SU-DHL-6 (cell line): ENCODE results near the gene ATP6V0D1.
A peak's percentile ranks its signal among the peaks of the same experiment; 100 is the strongest.

Source experiments
- H2AFZ ChIP-seq: fragments of 200-600 bp; sonication (generic); 2 replicates; pipeline ENCODE4 v1.6.1; 2014; ENCODE audit warnings: low read depth, mild to moderate bottlenecking, moderate library complexity, mixed read lengths, antibody characterized with exemption, low read length; ENCODE audit not compliant: severe bottlenecking
- H3F3A ChIP-seq: fragments of 200-600 bp; shearing (Covaris generic); 2 replicates; pipeline ENCODE4 v1.6.0; 2016; ENCODE audit warnings: antibody characterized with exemption, mild to moderate bottlenecking; ENCODE audit not compliant: insufficient read depth
- H3K27ac ChIP-seq: fragments of 200-600 bp; sonication (generic); 2 replicates; pipeline ENCODE4 v1.5.1; 2016; ENCODE audit warnings: low read depth, mild to moderate bottlenecking, low read length, moderate library complexity, mixed read lengths
- H3K27me3 ChIP-seq: fragments of 200-600 bp; sonication (generic), shearing (Covaris generic); 2 replicates; pipeline ENCODE4 v1.6.0; 2014; ENCODE audit warnings: mild to moderate bottlenecking, low read length
- H3K36me3 ChIP-seq: fragments of 200-600 bp; sonication (generic); 2 replicates; pipeline ENCODE4 v1.6.1; 2014; ENCODE audit warnings: mild to moderate bottlenecking, low read length, mixed read lengths
- H3K4me2 ChIP-seq: fragments of 300-600, 200-600 bp; shearing (Covaris generic), sonication (generic); 2 replicates; pipeline ENCODE4 v1.6.0; 2014; ENCODE audit warnings: low read length, low read depth, mild to moderate bottlenecking; ENCODE audit not compliant: poor library complexity, severe bottlenecking
- H3K4me3 ChIP-seq: fragments of 200-600 bp; sonication (generic); 2 replicates; pipeline ENCODE4 v1.5.1; 2014; ENCODE audit warnings: antibody characterized with exemption, low read length, mild to moderate bottlenecking, mixed read lengths; ENCODE audit not compliant: insufficient read depth, poor library complexity, severe bottlenecking
- H3K79me2 ChIP-seq: fragments of 200-600 bp; sonication (generic); 2 replicates; pipeline ENCODE4 v1.6.1; 2014; ENCODE audit warnings: mild to moderate bottlenecking, low read length, moderate library complexity; ENCODE audit not compliant: insufficient read depth
- H3K9ac ChIP-seq: fragments of 200-600 bp; sonication (generic); 2 replicates; pipeline ENCODE4 v1.7.0; 2014; ENCODE audit warnings: mild to moderate bottlenecking, low read length
- H3K9me2 ChIP-seq: fragments of 200-600 bp; sonication (generic); replicated peaks from 2 replicates; pipeline ENCODE4 v1.6.1; 2014; ENCODE audit warnings: low read length; ENCODE audit not compliant: insufficient read depth
- H3K9me3 ChIP-seq: fragments of 200-600 bp; sonication (generic); 2 replicates; pipeline ENCODE4 v1.6.1; 2014; ENCODE audit warnings: low read length, mixed read lengths; ENCODE audit not compliant: insufficient read depth
- H4K20me1 ChIP-seq: fragments of 200-600 bp; sonication (generic); 2 replicates; pipeline ENCODE4 v1.6.1; 2014; ENCODE audit warnings: low read depth, mild to moderate bottlenecking, antibody characterized with exemption, low read length, moderate library complexity, mixed read lengths
- CTCF ChIP-seq: fragments of 200-600 bp; sonication (generic); IDR thresholded peaks from one replicate; pipeline ENCODE4 v1.5.1; 2017; ENCODE audit warnings: antibody characterized with exemption, mild to moderate bottlenecking, low read length, moderate library complexity; ENCODE audit not compliant: insufficient read depth, poor library complexity, severe bottlenecking
- EZH2phosphoT487 ChIP-seq: fragments of 200-600 bp; sonication (generic), shearing (Covaris generic); conservative IDR thresholded peaks from 2 replicates; pipeline ENCODE4 v1.6.1; 2018; ENCODE audit warnings: mild to moderate bottlenecking, antibody characterized with exemption, low read length, moderate library complexity, mixed read lengths

The ATP6V0D1 gene

DNA sequence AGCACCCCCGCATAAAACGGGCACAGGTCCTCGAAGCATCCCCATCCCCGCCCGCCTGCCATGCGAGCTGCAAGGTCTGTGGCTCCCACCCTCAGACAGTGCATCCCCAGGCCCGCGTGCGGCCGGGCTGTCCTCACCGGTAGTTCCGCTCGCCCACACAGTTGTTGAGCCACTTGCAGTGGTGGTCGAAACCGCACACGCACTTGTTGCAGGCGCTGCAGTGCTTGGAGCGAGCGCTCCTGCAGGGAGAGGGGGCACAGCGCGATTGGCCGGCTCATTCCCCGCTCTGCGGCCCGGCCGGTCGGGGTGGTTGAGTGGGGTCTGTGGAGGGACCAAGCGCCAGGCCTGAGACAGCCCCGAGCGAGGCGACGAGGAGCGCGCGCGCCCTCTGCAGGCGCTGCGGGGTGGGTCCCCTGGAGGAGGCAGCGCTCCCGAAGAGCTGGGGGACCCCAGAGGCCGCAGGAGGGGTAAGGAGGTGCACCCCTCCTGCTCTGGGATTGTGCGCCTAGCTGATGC lies 81.7 kb downstream of the ATP6V0D1 start:
- no peak overlapping the region for H3K4me3 ChIP-seq
- no peak overlapping the region for H3K9ac ChIP-seq
- H3K4me2 ChIP-seq, result no peak overlapping the region
- H3K27ac ChIP-seq, result no peak overlapping the region
- no peaks in the 10 kb centered on the region for H3K27me3 ChIP-seq
- H3F3A ChIP-seq, result no peaks in the 10 kb centered on the region
- TF ChIP-seq CTCF (peak; percentile 85), EZH2phosphoT487 (no peak)
- no peaks in the 10 kb centered on the region for H3K36me3 ChIP-seq
- no peaks in the 10 kb centered on the region for H3K9me2 ChIP-seq
- H2AFZ ChIP-seq, result no peak overlapping the region
- H3K9me3 ChIP-seq, result no peaks in the 10 kb centered on the region
- H3K79me2 ChIP-seq, result no peaks in the 10 kb centered on the region
- H4K20me1 ChIP-seq, result no peaks in the 10 kb centered on the region

DNA sequence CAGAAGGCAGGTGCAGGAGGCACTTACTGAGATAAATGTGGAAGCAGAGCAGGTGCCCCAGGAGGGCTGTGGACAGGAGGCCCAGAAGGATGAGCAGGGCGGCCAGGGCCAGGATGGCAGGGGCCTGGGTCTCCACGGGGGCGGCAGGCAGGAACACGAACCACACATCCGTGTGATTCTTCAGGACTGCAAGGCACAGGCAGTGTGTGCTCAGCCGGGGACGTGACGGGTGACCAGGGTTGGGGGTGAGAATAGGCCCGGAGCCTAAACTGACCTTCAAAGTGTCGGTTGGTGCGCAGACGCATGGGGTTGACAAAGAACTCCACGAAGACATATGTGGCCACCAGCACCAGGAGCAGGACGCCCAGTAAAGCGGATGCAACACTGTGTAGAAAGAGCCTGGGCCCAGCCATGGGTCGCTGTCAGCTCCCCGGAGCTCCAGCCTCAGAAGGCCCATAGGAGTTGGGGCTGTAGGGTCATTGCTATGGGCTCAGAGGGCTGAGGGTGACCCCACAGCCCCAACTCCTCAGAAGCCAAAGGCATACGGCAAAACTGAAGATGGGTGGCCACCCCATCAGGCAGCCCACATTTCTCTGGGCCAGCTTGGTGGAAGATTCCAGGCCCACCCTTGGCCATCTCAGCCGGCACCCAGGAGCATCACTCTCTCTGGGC lies 82.3 kb downstream of the ATP6V0D1 start:
- Histone ChIP-seq H3K9ac (no peak overlapping the region), H3K9me2 (no peaks in the 10 kb centered on the region), H3K4me3 (no peak overlapping the region), H4K20me1 (no peaks in the 10 kb centered on the region), H3K27me3 (no peaks in the 10 kb centered on the region), H3K36me3 (no peaks in the 10 kb centered on the region), H3K79me2 (no peaks in the 10 kb centered on the region), H2AFZ (no peak overlapping the region), H3F3A (no peaks in the 10 kb centered on the region), H3K27ac (no peak overlapping the region), H3K4me2 (no peak overlapping the region), H3K9me3 (no peaks in the 10 kb centered on the region)
- TF ChIP-seq EZH2phosphoT487 (no peak), CTCF (no peak)

GRCh38 chr16:67397812-67398545 lies 83.0 kb downstream of the ATP6V0D1 start:
- TF ChIP-seq CTCF (no peak), EZH2phosphoT487 (no peak)
- no peak overlapping the region for H3K27ac ChIP-seq
- H3K79me2 ChIP-seq, result no peaks in the 10 kb centered on the region

More at GRCh38 chr16:67397812-67398545, 83.0 kb downstream of the ATP6V0D1 start:
- H2AFZ ChIP-seq, result no peak overlapping the region
- H3K4me3 ChIP-seq, result no peak overlapping the region
- no peaks in the 10 kb centered on the region for H3K27me3 ChIP-seq
- H3K9me3 ChIP-seq, result no peaks in the 10 kb centered on the region
- no peak overlapping the region for H3K9ac ChIP-seq
- H4K20me1 ChIP-seq, result no peaks in the 10 kb centered on the region
- H3K4me2 ChIP-seq, result no peak overlapping the region
- H3K9me2 ChIP-seq, result no peaks in the 10 kb centered on the region
- H3F3A ChIP-seq, result no peaks in the 10 kb centered on the region
- no peaks in the 10 kb centered on the region for H3K36me3 ChIP-seq
